Measurements from ENCODE around the gene PYDC1. TPM values are rescaled to one million over a fixed set of nuclear protein-coding genes. Genes with fewer than 3 reads are reported as not detected.

PYDC1 gene
- total RNA-seq, 1 donor from 2014 or later: not detected

- no peak for DNase-seq (ENCODE audit: extremely low spot score, unreplicated experiment)
- Mint-ChIP-seq H3K27me3 (ENCODE audit: unreplicated experiment) (peaks cover 3% of the 10 kb centered on the region), H3K36me3 (ENCODE audit: unreplicated experiment) (no peaks in the 10 kb centered on the region), H3K4me3 (ENCODE audit: unreplicated experiment) (no peak overlapping the region), H3K4me1 (ENCODE audit: unreplicated experiment) (no peaks in the 10 kb centered on the region), H3K27ac (ENCODE audit: unreplicated experiment) (no peak overlapping the region), H3K9me3 (ENCODE audit: unreplicated experiment) (no peaks in the 10 kb centered on the region)
- TF ChIP-seq, protein P1, sequence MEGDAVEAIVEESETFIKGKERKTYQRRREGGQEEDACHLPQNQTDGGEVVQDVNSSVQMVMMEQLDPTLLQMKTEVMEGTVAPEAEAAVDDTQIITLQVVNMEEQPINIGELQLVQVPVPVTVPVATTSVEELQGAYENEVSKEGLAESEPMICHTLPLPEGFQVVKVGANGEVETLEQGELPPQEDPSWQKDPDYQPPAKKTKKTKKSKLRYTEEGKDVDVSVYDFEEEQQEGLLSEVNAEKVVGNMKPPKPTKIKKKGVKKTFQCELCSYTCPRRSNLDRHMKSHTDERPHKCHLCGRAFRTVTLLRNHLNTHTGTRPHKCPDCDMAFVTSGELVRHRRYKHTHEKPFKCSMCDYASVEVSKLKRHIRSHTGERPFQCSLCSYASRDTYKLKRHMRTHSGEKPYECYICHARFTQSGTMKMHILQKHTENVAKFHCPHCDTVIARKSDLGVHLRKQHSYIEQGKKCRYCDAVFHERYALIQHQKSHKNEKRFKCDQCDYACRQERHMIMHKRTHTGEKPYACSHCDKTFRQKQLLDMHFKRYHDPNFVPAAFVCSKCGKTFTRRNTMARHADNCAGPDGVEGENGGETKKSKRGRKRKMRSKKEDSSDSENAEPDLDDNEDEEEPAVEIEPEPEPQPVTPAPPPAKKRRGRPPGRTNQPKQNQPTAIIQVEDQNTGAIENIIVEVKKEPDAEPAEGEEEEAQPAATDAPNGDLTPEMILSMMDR (IDR thresholded peaks at IDR 0.05): no peak
Observed at GRCh38 chr16:31238041-31238440, 21.1 kb upstream of the PYDC1 start.

GRCh38 chr16:31229501-31229900 is 12.6 kb upstream of the PYDC1 start:
- TF ChIP-seq, protein P1 (IDR thresholded peaks at IDR 0.05): no peak

GRCh38 chr16:31228206-31228605 is 11.3 kb upstream of the PYDC1 start:
- no peak for DNase-seq (ENCODE audit: extremely low spot score, unreplicated experiment)

More at GRCh38 chr16:31229501-31229900, 12.6 kb upstream of the PYDC1 start:
- Mint-ChIP-seq H3K27ac (ENCODE audit: unreplicated experiment) (no peak overlapping the region), H3K9me3 (ENCODE audit: unreplicated experiment) (no peaks in the 10 kb centered on the region), H3K27me3 (ENCODE audit: unreplicated experiment) (peaks cover 3% of the 10 kb centered on the region), H3K4me3 (ENCODE audit: unreplicated experiment) (no peak overlapping the region), H3K4me1 (ENCODE audit: unreplicated experiment) (no peaks in the 10 kb centered on the region), H3K36me3 (ENCODE audit: unreplicated experiment) (no peaks in the 10 kb centered on the region)
- DNase-seq (ENCODE audit: extremely low spot score, unreplicated experiment): no peak

DNA sequence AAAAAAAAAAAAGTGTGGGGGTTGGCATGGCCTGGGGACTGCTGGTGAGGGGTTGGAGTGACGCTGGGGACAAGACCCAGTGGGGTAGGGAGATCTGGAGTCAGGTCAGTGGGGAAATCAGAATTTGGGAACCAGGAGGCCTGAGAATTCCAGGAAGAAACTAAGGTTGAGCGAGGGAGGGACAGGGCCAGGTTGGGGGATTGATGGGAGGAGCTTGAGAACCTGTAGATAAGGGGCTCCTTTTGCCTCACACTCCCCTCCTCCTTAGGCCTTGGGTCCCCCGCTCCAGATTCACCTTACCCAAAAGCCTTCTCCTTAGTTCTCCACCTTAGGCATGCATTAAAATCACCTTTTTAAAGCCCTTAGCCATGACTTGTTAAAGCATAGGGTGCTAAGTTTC is 8.3 kb upstream of the PYDC1 start:
- peaks cover 13% of the 10 kb centered on the region for H3K27me3 Mint-ChIP-seq (ENCODE audit: unreplicated experiment)
- no peaks in the 10 kb centered on the region for H3K36me3 Mint-ChIP-seq (ENCODE audit: unreplicated experiment)
- no peaks in the 10 kb centered on the region for H3K4me1 Mint-ChIP-seq (ENCODE audit: unreplicated experiment)
- no peak overlapping the region for H3K4me3 Mint-ChIP-seq (ENCODE audit: unreplicated experiment)
- H3K9me3 Mint-ChIP-seq (ENCODE audit: unreplicated experiment): no peaks in the 10 kb centered on the region
- DNase-seq (ENCODE audit: extremely low spot score, unreplicated experiment): no peak
- H3K27ac Mint-ChIP-seq (ENCODE audit: unreplicated experiment): no peak overlapping the region
- TF ChIP-seq, protein P1 (IDR thresholded peaks at IDR 0.05): no peak

More at GRCh38 chr16:31228206-31228605, 11.3 kb upstream of the PYDC1 start:
- no peaks in the 10 kb centered on the region for H3K9me3 Mint-ChIP-seq (ENCODE audit: unreplicated experiment)
- peaks cover 3% of the 10 kb centered on the region for H3K27me3 Mint-ChIP-seq (ENCODE audit: unreplicated experiment)
- no peaks in the 10 kb centered on the region for H3K36me3 Mint-ChIP-seq (ENCODE audit: unreplicated experiment)
- no peaks in the 10 kb centered on the region for H3K4me1 Mint-ChIP-seq (ENCODE audit: unreplicated experiment)
- H3K27ac Mint-ChIP-seq (ENCODE audit: unreplicated experiment): no peak overlapping the region
- TF ChIP-seq, protein P1 (IDR thresholded peaks at IDR 0.05): no peak
- no peak overlapping the region for H3K4me3 Mint-ChIP-seq (ENCODE audit: unreplicated experiment)

DNA sequence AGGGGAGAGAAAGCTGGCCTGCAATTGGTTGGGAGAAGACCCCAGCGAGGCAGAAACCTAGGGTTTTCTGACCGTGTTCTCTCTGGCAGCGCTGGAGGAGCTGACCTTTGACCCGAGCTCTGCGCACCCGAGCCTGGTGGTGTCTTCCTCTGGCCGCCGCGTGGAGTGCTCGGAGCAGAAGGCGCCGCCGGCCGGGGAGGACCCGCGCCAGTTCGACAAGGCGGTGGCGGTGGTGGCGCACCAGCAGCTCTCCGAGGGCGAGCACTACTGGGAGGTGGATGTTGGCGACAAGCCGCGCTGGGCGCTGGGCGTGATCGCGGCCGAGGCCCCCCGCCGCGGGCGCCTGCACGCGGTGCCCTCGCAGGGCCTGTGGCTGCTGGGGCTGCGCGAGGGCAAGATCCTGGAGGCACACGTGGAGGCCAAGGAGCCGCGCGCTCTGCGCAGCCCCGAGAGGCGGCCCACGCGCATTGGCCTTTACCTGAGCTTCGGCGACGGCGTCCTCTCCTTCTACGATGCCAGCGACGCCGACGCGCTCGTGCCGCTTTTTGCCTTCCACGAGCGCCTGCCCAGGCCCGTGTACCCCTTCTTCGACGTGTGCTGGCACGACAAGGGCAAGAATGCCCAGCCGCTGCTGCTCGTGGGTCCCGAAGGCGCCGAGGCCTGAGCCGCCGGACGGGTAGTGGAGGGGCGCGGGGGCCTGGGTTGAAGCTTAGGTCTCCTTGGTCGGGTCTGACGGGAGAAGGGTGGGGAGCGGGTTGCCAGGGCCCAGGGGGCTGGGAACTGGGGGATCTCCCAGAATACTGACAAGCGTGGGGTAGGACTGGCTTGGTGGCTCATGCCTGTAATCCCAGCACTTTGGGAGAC is 7.4 kb upstream of the PYDC1 start:
- H3K4me1 Mint-ChIP-seq (ENCODE audit: unreplicated experiment): no peaks in the 10 kb centered on the region

More for the DNA sequence above, 7.4 kb upstream of the PYDC1 start:
- H3K36me3 Mint-ChIP-seq (ENCODE audit: unreplicated experiment): no peaks in the 10 kb centered on the region
- H3K9me3 Mint-ChIP-seq (ENCODE audit: unreplicated experiment): no peaks in the 10 kb centered on the region
- TF ChIP-seq, protein P1 (IDR thresholded peaks at IDR 0.05): no peak
- H3K27ac Mint-ChIP-seq (ENCODE audit: unreplicated experiment): no peak overlapping the region
- DNase-seq (ENCODE audit: extremely low spot score, unreplicated experiment): no peak
- H3K4me3 Mint-ChIP-seq (ENCODE audit: unreplicated experiment): no peak overlapping the region
- peaks cover 13% of the 10 kb centered on the region for H3K27me3 Mint-ChIP-seq (ENCODE audit: unreplicated experiment)

Measured in osteocyte (in vitro differentiated cells).